AG09309 (cell line): ENCODE measurements around the gene POLDIP2.

Experiments used
- DNase-seq: peaks from one replicate; pipeline ENCODE4 v3.0.0-alpha.2; 2010; ENCODE audit warnings: low read depth
- H3K4me3 ChIP-seq: 2 replicates; pipeline ENCODE4 v1.5.1; 2011; ENCODE audit warnings: mild to moderate bottlenecking, low read depth, low read length, moderate library complexity; ENCODE audit not compliant: control insufficient read depth
- CTCF ChIP-seq: IDR thresholded peaks from 2 replicates; pipeline ENCODE4 v1.5.1; 2011; ENCODE audit warnings: mild to moderate bottlenecking, low read depth, low read length, inconsistent platforms; ENCODE audit not compliant: insufficient read depth, control insufficient read depth; ENCODE audit errors: missing control alignments

The POLDIP2 gene

GRCh38 chr17:28345419-28346198, 11.7 kb downstream of the POLDIP2 start:
- no peak for DNase-seq
- H3K4me3 ChIP-seq: no peak overlapping the region
- TF ChIP-seq CTCF: no peak

GRCh38 chr17:28344435-28344901, 12.9 kb downstream of the POLDIP2 start:
- H3K4me3 ChIP-seq: no peak overlapping the region
- no peak for DNase-seq
- TF ChIP-seq CTCF: no peak

DNA sequence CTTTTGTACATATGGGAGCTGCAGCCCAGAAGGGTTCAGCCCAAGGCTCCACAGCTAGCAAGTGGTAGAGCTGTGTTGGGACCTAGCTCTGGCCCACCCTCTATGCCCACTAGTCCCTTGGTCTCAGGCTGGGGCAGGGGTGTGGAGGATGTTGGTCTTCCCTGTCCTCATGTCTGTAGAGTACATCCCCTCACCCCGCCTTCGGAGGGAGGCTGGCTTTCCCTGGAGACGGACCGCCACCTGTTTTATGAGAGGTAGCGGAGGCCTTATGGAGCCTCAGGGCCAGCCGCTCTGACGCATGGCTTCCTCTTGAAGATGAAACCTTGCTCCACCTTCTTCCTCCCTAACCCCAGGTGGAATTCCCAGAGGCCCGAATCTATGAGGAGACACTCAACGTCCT, 13.3 kb downstream of the POLDIP2 start:
- DNase-seq: no peak
- no peak for TF ChIP-seq CTCF

GRCh38 chr17:28343491-28343932, 13.8 kb downstream of the POLDIP2 start:
- H3K4me3 ChIP-seq: no peak overlapping the region
- DNase-seq: no peak
- no peak for TF ChIP-seq CTCF

More for the DNA sequence above, 13.3 kb downstream of the POLDIP2 start:
- H3K4me3 ChIP-seq: no peak overlapping the region

- H3K4me3 ChIP-seq: no peak overlapping the region
- no peak for DNase-seq
- no peak for TF ChIP-seq CTCF
Measured at GRCh38 chr17:28342313-28342712, 15.0 kb downstream of the POLDIP2 start.

- no peak for TF ChIP-seq CTCF
- no peak for DNase-seq
- H3K4me3 ChIP-seq: no peak overlapping the region
Measured at GRCh38 chr17:28341516-28341915, 15.8 kb downstream of the POLDIP2 start.
